Neuron (in vitro differentiated cells): ENCODE results near the gene HDAC4.

Experiments used
- H2AFZ ChIP-seq: one replicate; pipeline ENCODE4 v1.6.1; 2013; ENCODE audit warnings: low read depth, mild to moderate bottlenecking, inconsistent platforms, low read length, moderate library complexity
- H3K27me3 ChIP-seq: one replicate; pipeline ENCODE4 v1.6.1; 2013; ENCODE audit warnings: low read length; ENCODE audit not compliant: insufficient read depth
- H3K36me3 ChIP-seq: one replicate; pipeline ENCODE4 v1.6.1; 2013; ENCODE audit warnings: low read length; ENCODE audit not compliant: insufficient read depth
- H3K4me1 ChIP-seq: one replicate; pipeline ENCODE4 v1.6.1; 2013; ENCODE audit warnings: low read length; ENCODE audit not compliant: insufficient read depth
- H3K4me3 ChIP-seq: 2 replicates; pipeline ENCODE4 v1.5.1; 2013; ENCODE audit warnings: mild to moderate bottlenecking, low read length, moderate library complexity
- H3K9me3 ChIP-seq: one replicate; pipeline ENCODE4 v1.6.1; 2013; ENCODE audit warnings: low read length

The HDAC4 gene

GRCh38 chr2:239370876-239371725, 29.7 kb downstream of the HDAC4 start:
- Histone ChIP-seq H3K4me3 (no peak overlapping the region), H3K36me3 (peaks cover 6% of the 10 kb centered on the region), H3K4me1 (no peaks in the 10 kb centered on the region), H2AFZ (no peak overlapping the region), H3K27me3 (no peaks in the 10 kb centered on the region), H3K9me3 (peaks cover 2% of the 10 kb centered on the region)

DNA sequence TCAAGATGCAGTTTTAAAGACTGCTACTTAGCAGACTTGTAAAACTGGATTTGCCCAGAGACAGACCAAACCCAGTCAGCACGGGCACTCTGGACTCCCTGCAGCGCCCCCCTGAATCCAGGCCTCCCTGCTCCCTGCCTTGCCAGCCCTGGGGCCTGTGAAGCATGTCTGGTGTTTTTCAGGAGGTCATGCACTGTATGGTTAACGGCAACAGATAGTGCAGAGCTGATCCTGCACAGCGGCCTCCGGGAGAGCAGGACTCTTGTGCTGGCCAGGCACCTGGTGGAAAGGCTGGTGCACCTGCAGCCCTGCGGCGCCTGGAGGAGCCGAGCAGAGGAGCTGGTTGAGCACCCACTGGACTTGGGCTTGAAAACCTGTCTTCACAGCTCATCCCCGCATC, 30.4 kb downstream of the HDAC4 start:
- peaks cover 4% of the 10 kb centered on the region for H3K36me3 ChIP-seq
- H2AFZ ChIP-seq, result no peak overlapping the region
- H3K4me3 ChIP-seq, result no peak overlapping the region
- H3K9me3 ChIP-seq, result peaks cover 2% of the 10 kb centered on the region
- no peaks in the 10 kb centered on the region for H3K4me1 ChIP-seq
- H3K27me3 ChIP-seq, result no peaks in the 10 kb centered on the region

GRCh38 chr2:239369631-239370161, 31.1 kb downstream of the HDAC4 start:
- H3K36me3 ChIP-seq, result peaks cover 4% of the 10 kb centered on the region
- H2AFZ ChIP-seq, result no peak overlapping the region
- no peaks in the 10 kb centered on the region for H3K4me1 ChIP-seq
- no peaks in the 10 kb centered on the region for H3K27me3 ChIP-seq
- no peaks in the 10 kb centered on the region for H3K9me3 ChIP-seq
- H3K4me3 ChIP-seq, result no peak overlapping the region

DNA sequence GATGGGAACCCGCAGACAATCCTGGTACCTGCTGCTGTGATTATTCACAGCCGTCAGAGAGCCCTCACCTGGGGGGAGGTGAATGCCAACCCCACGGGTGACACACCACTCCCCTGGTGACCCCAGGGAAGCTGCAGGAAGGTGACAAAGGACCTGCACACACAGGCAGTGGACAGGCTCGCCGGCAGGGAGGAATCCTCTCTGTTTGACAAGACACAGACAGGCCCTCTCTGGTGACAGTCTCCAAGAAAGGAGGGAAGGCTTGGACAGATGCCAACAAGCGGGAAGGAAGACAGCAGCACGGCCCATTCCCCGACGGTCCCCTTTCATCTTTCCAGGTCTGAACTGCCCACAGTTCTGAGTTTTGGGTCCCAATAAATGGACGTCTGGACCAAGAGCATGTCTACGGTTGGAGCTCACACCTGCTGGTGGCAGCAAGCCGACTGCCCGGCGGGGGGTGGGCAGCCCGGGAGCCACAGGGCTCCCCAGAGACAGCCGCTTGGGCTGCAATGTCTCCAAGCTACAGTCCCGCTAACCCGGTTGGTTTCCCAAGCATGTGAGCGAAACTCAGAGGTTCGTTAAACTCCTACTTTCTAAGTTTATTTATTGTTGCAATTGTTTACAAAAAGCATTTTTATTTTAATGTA, 31.8 kb downstream of the HDAC4 start:
- H3K4me3 ChIP-seq, result no peak overlapping the region
- H3K9me3 ChIP-seq, result no peaks in the 10 kb centered on the region
- no peak overlapping the region for H2AFZ ChIP-seq
- no peaks in the 10 kb centered on the region for H3K27me3 ChIP-seq
- peaks cover 4% of the 10 kb centered on the region for H3K36me3 ChIP-seq
- no peaks in the 10 kb centered on the region for H3K4me1 ChIP-seq

DNA sequence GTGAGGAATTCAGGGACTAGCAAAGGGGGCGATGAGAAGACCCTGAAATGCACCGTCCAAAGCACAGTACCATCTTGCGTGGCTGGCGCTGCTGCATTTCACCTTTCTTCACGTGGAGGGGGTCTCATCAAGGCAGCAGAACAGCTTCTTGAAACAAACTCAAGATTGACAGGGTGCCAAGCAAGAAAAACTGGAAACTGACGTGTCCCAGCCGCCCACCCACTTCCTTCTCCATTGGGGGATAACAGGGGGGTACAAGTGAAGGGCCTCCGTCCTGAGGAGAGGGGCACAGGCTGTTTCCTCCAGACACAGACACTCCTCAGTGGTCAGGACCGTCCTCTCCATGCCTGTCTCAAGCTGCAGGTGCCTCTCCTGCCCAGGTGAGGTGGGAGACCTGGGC, 32.5 kb downstream of the HDAC4 start:
- H3K27me3 ChIP-seq, result no peaks in the 10 kb centered on the region
- H2AFZ ChIP-seq, result no peak overlapping the region
- no peaks in the 10 kb centered on the region for H3K4me1 ChIP-seq
- no peak overlapping the region for H3K4me3 ChIP-seq
- H3K9me3 ChIP-seq, result peaks cover 3% of the 10 kb centered on the region
- peaks cover 4% of the 10 kb centered on the region for H3K36me3 ChIP-seq

DNA sequence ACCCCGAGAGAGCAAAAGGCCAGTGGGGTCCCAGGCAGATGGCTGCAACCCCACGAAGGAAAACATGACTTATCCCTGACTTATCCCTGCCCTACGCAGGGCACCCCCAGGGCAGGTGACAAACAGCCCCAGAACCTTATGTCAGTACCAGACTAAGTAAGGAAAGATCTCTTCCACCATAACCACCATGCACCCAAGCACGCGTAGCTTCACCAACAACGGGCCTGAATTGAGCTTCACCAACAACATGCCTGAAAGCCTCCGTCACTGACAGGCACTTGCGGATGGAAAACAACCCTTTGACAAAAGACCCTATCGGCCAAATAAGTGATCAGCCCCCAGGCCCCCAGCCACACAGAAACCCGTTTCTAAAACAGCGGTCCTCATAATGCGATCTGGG, 34.1 kb downstream of the HDAC4 start:
- Histone ChIP-seq H2AFZ (no peak overlapping the region), H3K9me3 (peaks cover 5% of the 10 kb centered on the region), H3K4me3 (no peak overlapping the region), H3K4me1 (no peaks in the 10 kb centered on the region), H3K27me3 (no peaks in the 10 kb centered on the region), H3K36me3 (peaks cover 4% of the 10 kb centered on the region)

DNA sequence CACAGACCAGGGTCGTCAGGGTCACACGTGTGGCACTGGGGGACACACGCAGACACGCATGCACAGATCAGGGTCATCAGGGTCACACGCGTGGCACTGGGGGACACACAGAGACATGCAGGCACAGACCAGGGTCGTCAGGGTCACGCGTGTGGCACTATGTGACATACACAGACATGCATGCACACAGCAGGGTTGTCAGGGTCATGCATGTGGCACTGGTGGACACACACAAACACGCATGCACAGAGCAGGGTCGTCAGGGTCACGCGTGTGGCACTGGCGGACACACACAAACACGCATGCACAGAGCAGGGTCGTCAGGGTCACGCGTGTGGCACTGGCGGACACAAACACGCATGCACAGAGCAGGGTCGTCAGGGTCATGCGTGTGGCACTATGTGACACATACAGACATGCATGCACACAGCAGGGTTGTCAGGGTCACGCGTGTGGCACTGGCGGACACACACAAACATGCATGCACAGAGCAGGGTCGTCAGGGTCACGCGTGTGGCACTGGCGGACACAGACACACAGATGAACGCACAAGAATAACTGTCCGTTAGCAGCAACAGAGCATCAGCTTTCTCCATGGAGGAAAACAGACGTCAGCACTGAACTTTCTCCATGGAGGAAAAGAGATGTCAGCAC, 34.9 kb downstream of the HDAC4 start:
- Histone ChIP-seq H3K4me1 (no peaks in the 10 kb centered on the region), H3K4me3 (no peak overlapping the region)

GRCh38 chr2:239365071-239365781, 35.6 kb downstream of the HDAC4 start:
- Histone ChIP-seq H2AFZ (no peak overlapping the region), H3K27me3 (no peaks in the 10 kb centered on the region), H3K36me3 (peaks cover 4% of the 10 kb centered on the region), H3K4me1 (no peaks in the 10 kb centered on the region), H3K9me3 (peaks cover 5% of the 10 kb centered on the region), H3K4me3 (no peak overlapping the region)

More for the DNA sequence above, 34.9 kb downstream of the HDAC4 start:
- H3K27me3 ChIP-seq, result no peaks in the 10 kb centered on the region
- H2AFZ ChIP-seq, result no peak overlapping the region
- H3K36me3 ChIP-seq, result peaks cover 4% of the 10 kb centered on the region
- peaks cover 5% of the 10 kb centered on the region for H3K9me3 ChIP-seq

DNA sequence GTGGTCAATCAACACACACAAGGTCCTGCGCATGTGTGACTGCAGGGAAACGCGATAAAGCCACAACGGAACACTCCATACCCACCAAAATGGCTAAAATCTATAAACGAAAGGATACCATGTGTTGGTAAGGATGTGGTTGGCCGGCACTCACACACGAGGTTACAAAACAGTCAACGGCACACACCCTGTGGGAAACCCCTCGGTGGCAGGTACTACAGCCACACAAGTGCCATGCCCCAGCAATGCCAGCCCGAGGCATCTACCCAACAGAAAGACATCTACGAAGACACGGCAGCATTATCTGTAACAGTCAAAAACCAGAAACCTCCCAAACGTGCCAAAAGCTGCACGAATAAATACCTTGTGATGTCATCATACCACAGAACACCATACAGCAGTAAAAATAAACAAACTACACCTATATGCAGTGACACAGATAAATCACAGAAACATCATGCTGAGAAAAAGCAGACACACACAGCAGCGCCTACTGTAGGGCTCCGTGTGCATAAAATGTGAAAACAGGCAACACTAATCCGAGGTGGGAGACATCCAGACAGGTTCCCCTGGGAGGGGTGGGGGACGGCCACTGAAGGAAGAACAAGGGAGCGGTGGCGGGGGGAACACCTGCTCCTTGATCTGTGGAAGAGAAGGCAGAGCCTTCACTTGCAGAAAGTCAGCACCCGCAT, 36.7 kb downstream of the HDAC4 start:
- no peak overlapping the region for H2AFZ ChIP-seq
- H3K27me3 ChIP-seq, result no peaks in the 10 kb centered on the region
- no peak overlapping the region for H3K4me3 ChIP-seq
- H3K4me1 ChIP-seq, result no peaks in the 10 kb centered on the region
- peaks cover 5% of the 10 kb centered on the region for H3K9me3 ChIP-seq
- no peaks in the 10 kb centered on the region for H3K36me3 ChIP-seq

DNA sequence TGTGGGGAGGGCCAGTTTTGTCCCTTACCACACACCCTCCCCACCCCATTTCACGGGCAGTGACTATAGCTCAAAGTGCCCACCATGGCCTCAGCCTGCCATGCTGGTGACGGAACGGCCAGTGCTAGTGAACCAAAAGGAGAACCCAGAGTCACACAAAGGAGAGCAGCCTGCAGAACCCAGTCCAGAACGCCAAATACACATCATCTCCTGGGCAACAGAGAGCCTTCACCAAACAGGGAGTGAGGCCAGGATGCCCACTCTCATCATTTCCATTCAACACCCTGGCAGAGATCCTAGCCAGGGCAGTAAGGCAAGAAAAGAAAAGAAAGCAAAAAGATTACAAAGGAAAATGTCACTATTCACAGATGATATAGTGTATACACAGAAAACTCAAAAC, 38.3 kb downstream of the HDAC4 start:
- H3K27me3 ChIP-seq, result no peaks in the 10 kb centered on the region
- no peak overlapping the region for H2AFZ ChIP-seq
- no peak overlapping the region for H3K4me3 ChIP-seq
- no peaks in the 10 kb centered on the region for H3K36me3 ChIP-seq
- H3K4me1 ChIP-seq, result no peaks in the 10 kb centered on the region
- H3K9me3 ChIP-seq, result peaks cover 7% of the 10 kb centered on the region

DNA sequence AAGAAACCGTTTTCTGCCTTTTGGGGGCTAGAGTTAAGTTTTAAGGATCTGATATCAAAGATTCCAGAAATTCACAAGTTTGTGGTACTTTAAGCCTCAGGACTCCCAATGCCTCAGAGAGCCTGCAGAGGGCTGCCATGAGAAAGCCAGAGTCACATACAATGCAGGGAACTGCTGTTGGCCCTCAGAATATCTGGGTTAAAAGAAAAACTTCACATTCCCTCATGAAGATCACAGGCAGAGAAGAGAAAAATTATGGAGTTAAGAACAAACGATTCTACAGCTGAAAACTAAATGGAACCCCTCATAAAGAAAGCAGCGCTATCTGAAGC, 39.5 kb downstream of the HDAC4 start:
- no peak overlapping the region for H2AFZ ChIP-seq
- no peaks in the 10 kb centered on the region for H3K4me1 ChIP-seq
- no peaks in the 10 kb centered on the region for H3K36me3 ChIP-seq
- no peaks in the 10 kb centered on the region for H3K27me3 ChIP-seq
- H3K4me3 ChIP-seq, result no peak overlapping the region
- peaks cover 7% of the 10 kb centered on the region for H3K9me3 ChIP-seq

DNA sequence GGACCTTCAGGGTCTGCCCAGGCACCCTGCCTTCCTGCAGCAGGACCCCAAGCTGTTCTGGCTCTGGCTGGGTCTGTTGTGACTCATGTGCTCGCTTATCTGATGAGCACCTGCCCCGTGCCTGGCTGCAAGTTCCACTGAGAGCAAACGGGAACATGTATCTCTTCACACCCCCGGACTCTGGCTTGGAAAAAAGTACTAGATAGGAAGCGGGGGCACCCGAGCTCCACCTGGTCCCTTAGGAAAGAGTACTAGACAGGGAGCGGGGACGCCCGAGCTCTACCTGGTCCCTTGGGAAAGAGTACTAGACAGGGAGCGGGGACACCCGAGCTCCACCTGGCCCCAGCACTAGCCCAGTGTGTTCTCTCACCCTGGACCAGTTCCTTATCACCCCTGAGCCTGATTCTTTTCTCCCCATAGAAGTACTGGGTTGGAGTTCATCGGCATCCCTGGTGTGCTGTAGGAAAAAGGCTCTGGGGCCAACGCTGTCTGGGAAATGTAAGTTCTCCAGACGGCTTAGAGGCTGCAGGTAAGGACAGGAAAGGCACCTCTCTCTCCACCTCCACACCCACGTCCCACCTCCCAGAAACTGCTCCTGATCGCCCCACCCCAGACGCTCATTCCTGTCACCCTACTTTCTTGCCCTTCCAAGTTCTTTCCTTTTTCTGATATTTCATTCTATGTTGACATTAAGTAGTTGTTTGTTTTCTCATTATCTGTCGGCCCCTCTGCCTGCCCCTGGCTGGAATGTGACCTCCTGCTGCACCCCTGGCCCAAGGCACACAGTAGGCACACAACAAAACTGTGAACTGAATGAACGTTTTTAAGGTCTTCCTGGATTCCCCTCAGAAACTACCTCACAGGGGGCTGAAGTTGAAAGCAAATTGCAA, 40.2 kb downstream of the HDAC4 start:
- no peaks in the 10 kb centered on the region for H3K36me3 ChIP-seq
- no peak overlapping the region for H3K4me3 ChIP-seq
- no peaks in the 10 kb centered on the region for H3K4me1 ChIP-seq
- no peaks in the 10 kb centered on the region for H3K27me3 ChIP-seq
- no peak overlapping the region for H2AFZ ChIP-seq
- peaks cover 8% of the 10 kb centered on the region for H3K9me3 ChIP-seq
